SK-N-SH (cell line): ENCODE results near the gene MTA2. TPM values are rescaled to one million over a fixed set of nuclear protein-coding genes. Genes with fewer than 3 reads are reported as not detected.

Experiments used
- CTCF ChIA-PET: fragments of 300-600, 350-600 bp; formaldehyde crosslinking; extraction: SDS; loops from one replicate; lab custom pipeline; 2021; lab: Yijun Ruan, JAX
- POLR2A ChIA-PET: fragments of 350-600 bp; sonication (Branson Sonifier 250); formaldehyde crosslinking; extraction: SDS; loops from one replicate; lab custom pipeline; 2020; ENCODE audit warnings: antibody characterized with exemption, inconsistent platforms; lab: Yijun Ruan, JAX
- DNase-seq: peaks from one replicate; pipeline ENCODE4 v3.0.0; 2012
- H2AFZ ChIP-seq: fragments of 200-600 bp; sonication (generic); 2 replicates; pipeline ENCODE4 v1.8.1; 2016; ENCODE audit warnings: antibody characterized with exemption, mild to moderate bottlenecking, low read depth
- H3F3A ChIP-seq: fragments of 200-600 bp; sonication (generic); replicated peaks from 2 replicates; pipeline ENCODE3; 2016; ENCODE audit warnings: antibody characterized with exemption, mild to moderate bottlenecking; ENCODE audit not compliant: insufficient read depth
- H3K27ac ChIP-seq, 2 experiments: fragments of 200-500 bp in 1 of 2; fragments of 200-600 bp in 1 of 2; sonication (Bioruptor generic) in 1 of 2; sonication (generic), shearing (Covaris generic) in 1 of 2; 2 replicates each; pipeline versions ENCODE4 v1.5.1 to v1.6.1; 2014 to 2016; ENCODE audit warnings: low read depth in 2 of 2, inconsistent platforms in 1 of 2, low read length in 1 of 2, mild to moderate bottlenecking in 1 of 2, mixed read lengths in 1 of 2
- H3K27me3 ChIP-seq: fragments of 200-600 bp; sonication (generic), shearing (Covaris generic); 2 replicates; pipeline ENCODE4 v1.6.1; 2016; ENCODE audit warnings: mixed run types; ENCODE audit not compliant: insufficient read depth
- H3K36me3 ChIP-seq, 2 experiments: fragments of 200-500 bp in 1 of 2; fragments of 200-600 bp in 1 of 2; sonication (Bioruptor generic) in 1 of 2; sonication (generic) in 1 of 2; replicated peaks in 1 of 2; 2 replicates each; pipeline versions ENCODE3 to v1.5.1; 2014 to 2016; ENCODE audit warnings: low read length in 1 of 2, mild to moderate bottlenecking in 1 of 2; ENCODE audit not compliant: insufficient read depth in 2 of 2, control insufficient read depth in 1 of 2
- H3K4me1 ChIP-seq, 2 experiments: fragments of 200-500 bp in 1 of 2; fragments of 200-600 bp in 1 of 2; sonication (Bioruptor generic) in 1 of 2; sonication (generic), shearing (Covaris generic) in 1 of 2; 2 replicates each; pipeline versions ENCODE4 v1.5.1 to v1.6.1; 2014 to 2016; ENCODE audit warnings: low read depth in 1 of 2, low read length in 1 of 2, mixed run types in 1 of 2; ENCODE audit not compliant: insufficient read depth in 2 of 2, control insufficient read depth in 1 of 2
- H3K4me2 ChIP-seq: fragments of 200-600 bp; sonication (generic), shearing (Covaris generic); 2 replicates; pipeline ENCODE4 v1.6.1; 2017; ENCODE audit warnings: mixed run types
- H3K4me3 ChIP-seq, 2 experiments: fragments of 200-500 bp in 1 of 2; fragments of 200-600 bp in 1 of 2; sonication (Bioruptor generic) in 1 of 2; sonication (generic), shearing (Covaris generic) in 1 of 2; 2 replicates each; pipeline versions ENCODE4 v1.5.1 to v1.8.1; 2014 to 2016; ENCODE audit warnings: low read depth in 2 of 2, inconsistent platforms in 1 of 2, low read length in 1 of 2, mild to moderate bottlenecking in 1 of 2, mixed read lengths in 1 of 2, moderate library complexity in 1 of 2
- H3K79me2 ChIP-seq: fragments of 200-600 bp; sonication (generic); 2 replicates; pipeline ENCODE4 v1.8.1; 2017; ENCODE audit warnings: mild to moderate bottlenecking; ENCODE audit not compliant: insufficient read depth
- H3K9ac ChIP-seq: fragments of 200-600 bp; sonication (generic); 2 replicates; pipeline ENCODE4 v1.6.1; 2017; ENCODE audit warnings: mixed run types
- H3K9me2 ChIP-seq: fragments of 200-600 bp; sonication (generic); 2 replicates; pipeline ENCODE4 v1.6.1; 2017; ENCODE audit warnings: mixed run types
- H3K9me3 ChIP-seq: fragments of 200-600 bp; sonication (generic); 2 replicates; pipeline ENCODE4 v1.6.1; 2017; ENCODE audit warnings: mixed run types, mild to moderate bottlenecking, moderate library complexity
- H4K20me1 ChIP-seq: fragments of 200-600 bp; sonication (generic); 2 replicates; pipeline ENCODE4 v1.6.1; 2017; ENCODE audit warnings: mild to moderate bottlenecking, mixed run types; ENCODE audit not compliant: insufficient read depth
- CHD2 ChIP-seq: fragments of 150-350 bp; IDR thresholded peaks from 2 replicates; pipeline ENCODE4 v1.6.1; 2018; ENCODE audit warnings: low read length; ENCODE audit not compliant: partially characterized antibody
- CTCF ChIP-seq: fragments of 200-600 bp; sonication (generic); IDR thresholded peaks from 2 replicates; pipeline ENCODE4 v1.6.1; 2017; ENCODE audit warnings: antibody characterized with exemption, mild to moderate bottlenecking, moderate library complexity
- ELF1 ChIP-seq: IDR thresholded peaks from 2 replicates; pipeline ENCODE4 v1.4.0; 2012
- FOSL2 ChIP-seq: IDR thresholded peaks from 2 replicates; pipeline ENCODE4 v1.4.0; 2012; ENCODE audit warnings: low read depth, mild to moderate bottlenecking, moderate library complexity, borderline replicate concordance
- FOXM1 ChIP-seq: IDR thresholded peaks from 2 replicates; pipeline ENCODE4 v1.4.0; 2012; ENCODE audit warnings: low read depth, mild to moderate bottlenecking
- GABPA ChIP-seq: IDR thresholded peaks from 2 replicates; pipeline ENCODE4 v1.4.0; 2012; ENCODE audit warnings: low read depth, mild to moderate bottlenecking
- MEF2A ChIP-seq: IDR thresholded peaks from 2 replicates; pipeline ENCODE4 v1.4.0; 2012; ENCODE audit warnings: low read depth, borderline replicate concordance
- NRF1 ChIP-seq: IDR thresholded peaks from 2 replicates; pipeline ENCODE4 v1.6.1; 2012; ENCODE audit warnings: low read depth, mild to moderate bottlenecking, low read length
- POLR2AphosphoS5 ChIP-seq: IDR thresholded peaks from 2 replicates; pipeline ENCODE4 v1.6.1; 2012; ENCODE audit warnings: low read depth, low read length
- RCOR1 ChIP-seq: fragments of 150-350 bp; IDR thresholded peaks from 2 replicates; pipeline ENCODE4 v1.6.1; 2017; ENCODE audit warnings: antibody characterized with exemption, low read length
- REST ChIP-seq: IDR thresholded peaks from 2 replicates; pipeline ENCODE4 v1.6.1; 2012; ENCODE audit warnings: mild to moderate bottlenecking, low read depth, low read length, moderate library complexity
- RFX5 ChIP-seq: IDR thresholded peaks from 2 replicates; pipeline ENCODE4 v1.6.1; 2012; ENCODE audit warnings: mild to moderate bottlenecking, improper control_type of control experiment, low read length
- TCF12 ChIP-seq: IDR thresholded peaks from 2 replicates; pipeline ENCODE4 v1.4.0; 2012
- WGBS: methylation state at CpG from one replicate; pipeline ENCODE4 v1.1.6; 2017; ENCODE audit warnings: low lambda C conversion rate; 5-methylcytosine and 5-hydroxymethylcytosine counted together
- polyA plus RNA-seq, 3 experiments: library from polyadenylated mRNA; depleted of rRNA; stranded (reverse); fragments of >200 nt; gene quantifications; 2 replicates each; pipeline ENCODE4 v1.2.3, GENCODE V29; 2012
- TF ChIP-seq, protein P1 (sequence below): IDR thresholded peaks from 2 replicates; pipeline ENCODE4 v1.4.0; 2012; ENCODE audit warnings: low read depth, borderline replicate concordance
- TF ChIP-seq, protein P2 (sequence below): IDR thresholded peaks from 2 replicates; pipeline ENCODE4 v1.4.0; 2012; ENCODE audit warnings: low read depth, borderline replicate concordance
- TF ChIP-seq, protein P3 (sequence below): fragments of 150-350 bp; IDR thresholded peaks from 2 replicates; pipeline ENCODE4 v1.6.1; 2016; ENCODE audit warnings: mild to moderate bottlenecking, low read depth, low read length
- TF ChIP-seq, protein P4 (sequence below): fragments of 150-350 bp; IDR thresholded peaks from 2 replicates; pipeline ENCODE4 v1.6.1; 2017; ENCODE audit warnings: antibody characterized with exemption, low read length, low read depth, borderline replicate concordance
- TF ChIP-seq, protein P5 (sequence below): IDR thresholded peaks from 2 replicates; pipeline ENCODE4; 2012

MTA2 gene
- polyA plus RNA-seq, 1 of the 3 experiments (the other 2 are of a cell fraction): 18.4 TPM

GRCh38 chr11:62559204-62559603 is 42.5 kb downstream of the MTA2 start (continued):
- TF ChIP-seq, protein P1, sequence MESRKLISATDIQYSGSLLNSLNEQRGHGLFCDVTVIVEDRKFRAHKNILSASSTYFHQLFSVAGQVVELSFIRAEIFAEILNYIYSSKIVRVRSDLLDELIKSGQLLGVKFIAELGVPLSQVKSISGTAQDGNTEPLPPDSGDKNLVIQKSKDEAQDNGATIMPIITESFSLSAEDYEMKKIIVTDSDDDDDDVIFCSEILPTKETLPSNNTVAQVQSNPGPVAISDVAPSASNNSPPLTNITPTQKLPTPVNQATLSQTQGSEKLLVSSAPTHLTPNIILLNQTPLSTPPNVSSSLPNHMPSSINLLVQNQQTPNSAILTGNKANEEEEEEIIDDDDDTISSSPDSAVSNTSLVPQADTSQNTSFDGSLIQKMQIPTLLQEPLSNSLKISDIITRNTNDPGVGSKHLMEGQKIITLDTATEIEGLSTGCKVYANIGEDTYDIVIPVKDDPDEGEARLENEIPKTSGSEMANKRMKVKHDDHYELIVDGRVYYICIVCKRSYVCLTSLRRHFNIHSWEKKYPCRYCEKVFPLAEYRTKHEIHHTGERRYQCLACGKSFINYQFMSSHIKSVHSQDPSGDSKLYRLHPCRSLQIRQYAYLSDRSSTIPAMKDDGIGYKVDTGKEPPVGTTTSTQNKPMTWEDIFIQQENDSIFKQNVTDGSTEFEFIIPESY: no peak
- TF ChIP-seq, protein P2, sequence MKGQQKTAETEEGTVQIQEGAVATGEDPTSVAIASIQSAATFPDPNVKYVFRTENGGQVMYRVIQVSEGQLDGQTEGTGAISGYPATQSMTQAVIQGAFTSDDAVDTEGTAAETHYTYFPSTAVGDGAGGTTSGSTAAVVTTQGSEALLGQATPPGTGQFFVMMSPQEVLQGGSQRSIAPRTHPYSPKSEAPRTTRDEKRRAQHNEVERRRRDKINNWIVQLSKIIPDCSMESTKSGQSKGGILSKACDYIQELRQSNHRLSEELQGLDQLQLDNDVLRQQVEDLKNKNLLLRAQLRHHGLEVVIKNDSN: no peak

- H3K4me1 ChIP-seq: peaks cover 34 to 62% of the 10 kb centered on the region in 2 experiments
- H4K20me1 ChIP-seq: peaks cover 14% of the 10 kb centered on the region
- POLR2A ChIA-PET: interaction anchor here (1.1 kb wide), 1 partner anchor 15 kb away, joined by 4 read pairs; no protein-coding TSS in a partner anchor
- H3K4me2 ChIP-seq: no peak overlapping the region
- H3K36me3 ChIP-seq: peaks cover 39 to 45% of the 10 kb centered on the region in 2 experiments
- no peaks in the 10 kb centered on the region for H3K9me2 ChIP-seq
- peaks cover 45% of the 10 kb centered on the region for H3K79me2 ChIP-seq
- no peak for DNase-seq
- no peak overlapping the region for H3K4me3 ChIP-seq
- H2AFZ ChIP-seq: no peak overlapping the region
- WGBS: 94% methylated on average over 9 of the region's 9 CpGs
- H3K9ac ChIP-seq: no peak overlapping the region
- H3K27ac ChIP-seq: no peak overlapping the region
- no peaks in the 10 kb centered on the region for H3K9me3 ChIP-seq
- CTCF ChIA-PET: interaction anchor here (3.1 to 11.8 kb wide), 3 partner anchors 15 to 164 kb away, joined by 12 to 90 read pairs (median 51); no protein-coding TSS in a partner anchor
- H3F3A ChIP-seq: peaks cover 84% of the 10 kb centered on the region
- no peaks in the 10 kb centered on the region for H3K27me3 ChIP-seq
- no peak for TF ChIP-seq NRF1
- TF ChIP-seq REST: no peak
- TF ChIP-seq, protein P2: no peak
- TF ChIP-seq GABPA: no peak
- TF ChIP-seq FOSL2: no peak
- TF ChIP-seq, protein P3, sequence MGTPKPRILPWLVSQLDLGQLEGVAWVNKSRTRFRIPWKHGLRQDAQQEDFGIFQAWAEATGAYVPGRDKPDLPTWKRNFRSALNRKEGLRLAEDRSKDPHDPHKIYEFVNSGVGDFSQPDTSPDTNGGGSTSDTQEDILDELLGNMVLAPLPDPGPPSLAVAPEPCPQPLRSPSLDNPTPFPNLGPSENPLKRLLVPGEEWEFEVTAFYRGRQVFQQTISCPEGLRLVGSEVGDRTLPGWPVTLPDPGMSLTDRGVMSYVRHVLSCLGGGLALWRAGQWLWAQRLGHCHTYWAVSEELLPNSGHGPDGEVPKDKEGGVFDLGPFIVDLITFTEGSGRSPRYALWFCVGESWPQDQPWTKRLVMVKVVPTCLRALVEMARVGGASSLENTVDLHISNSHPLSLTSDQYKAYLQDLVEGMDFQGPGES: no peak
- TF ChIP-seq TCF12: no peak
- no peak for TF ChIP-seq FOXM1
- no peak for TF ChIP-seq MEF2A
- TF ChIP-seq, protein P4, sequence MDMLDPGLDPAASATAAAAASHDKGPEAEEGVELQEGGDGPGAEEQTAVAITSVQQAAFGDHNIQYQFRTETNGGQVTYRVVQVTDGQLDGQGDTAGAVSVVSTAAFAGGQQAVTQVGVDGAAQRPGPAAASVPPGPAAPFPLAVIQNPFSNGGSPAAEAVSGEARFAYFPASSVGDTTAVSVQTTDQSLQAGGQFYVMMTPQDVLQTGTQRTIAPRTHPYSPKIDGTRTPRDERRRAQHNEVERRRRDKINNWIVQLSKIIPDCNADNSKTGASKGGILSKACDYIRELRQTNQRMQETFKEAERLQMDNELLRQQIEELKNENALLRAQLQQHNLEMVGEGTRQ: no peak
- TF ChIP-seq CTCF: no peak
- TF ChIP-seq POLR2AphosphoS5: no peak
- no peak for TF ChIP-seq CHD2
- no peak for TF ChIP-seq ELF1
- TF ChIP-seq, protein P5, sequence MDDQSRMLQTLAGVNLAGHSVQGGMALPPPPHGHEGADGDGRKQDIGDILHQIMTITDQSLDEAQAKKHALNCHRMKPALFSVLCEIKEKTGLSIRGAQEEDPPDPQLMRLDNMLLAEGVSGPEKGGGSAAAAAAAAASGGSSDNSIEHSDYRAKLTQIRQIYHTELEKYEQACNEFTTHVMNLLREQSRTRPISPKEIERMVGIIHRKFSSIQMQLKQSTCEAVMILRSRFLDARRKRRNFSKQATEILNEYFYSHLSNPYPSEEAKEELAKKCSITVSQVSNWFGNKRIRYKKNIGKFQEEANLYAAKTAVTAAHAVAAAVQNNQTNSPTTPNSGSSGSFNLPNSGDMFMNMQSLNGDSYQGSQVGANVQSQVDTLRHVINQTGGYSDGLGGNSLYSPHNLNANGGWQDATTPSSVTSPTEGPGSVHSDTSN: no peak
- no peak for TF ChIP-seq RCOR1
- no peak for TF ChIP-seq RFX5
Observed at GRCh38 chr11:62558669-62559068, 43.0 kb downstream of the MTA2 start.
